Type B pancreatic cell (in vitro differentiated cells): ENCODE data around the gene GRK6. TPM values are rescaled to one million over a fixed set of nuclear protein-coding genes. Genes with fewer than 3 reads are reported as not detected.
"Not testable (repeated sequence)": the region's sequence is repeated elsewhere in the genome, so short reads cannot be mapped to it uniquely, and the experiment has no call there.

Experiments
- DNase-seq: peaks from one replicate; pipeline ENCODE4 v3.0.0; 2021; ENCODE audit warnings: mixed read lengths; ENCODE audit not compliant: unreplicated experiment; ENCODE audit errors: extremely low spot score
- H3K27ac Mint-ChIP-seq: 2 replicates; pipeline ENCODE4 v1.8.0; 2021; ENCODE audit warnings: mild to moderate bottlenecking, mixed read lengths
- H3K27me3 Mint-ChIP-seq: 2 replicates; pipeline ENCODE4 v1.8.0; 2021; ENCODE audit warnings: mixed read lengths
- H3K36me3 Mint-ChIP-seq: 2 replicates; pipeline ENCODE4 v1.8.0; 2021; ENCODE audit warnings: mixed read lengths
- H3K4me1 Mint-ChIP-seq: one replicate; pipeline ENCODE4 v1.8.0; 2021; ENCODE audit warnings: mixed read lengths; ENCODE audit not compliant: unreplicated experiment
- H3K4me3 Mint-ChIP-seq: 2 replicates; pipeline ENCODE4 v1.8.0; 2021; ENCODE audit warnings: mild to moderate bottlenecking, mixed read lengths
- H3K9me3 Mint-ChIP-seq: 2 replicates; pipeline ENCODE4 v1.8.0; 2021; ENCODE audit warnings: mixed read lengths
- total RNA-seq: library from RNA; stranded (reverse); gene quantifications from 2 replicates; pipeline ENCODE4 v1.2.1, GENCODE V29; 2021; ENCODE audit warnings: low replicate concordance
- TF ChIP-seq, protein P1 (sequence below): fragments of 200-600 bp; sonication (generic); conservative IDR thresholded peaks from 2 replicates; pipeline ENCODE4 v1.5.0; 2021; ENCODE audit warnings: antibody characterized with exemption, mild to moderate bottlenecking

The GRK6 gene
- total RNA-seq, 1 donor from 2014 or later, result 47.3 TPM

DNA sequence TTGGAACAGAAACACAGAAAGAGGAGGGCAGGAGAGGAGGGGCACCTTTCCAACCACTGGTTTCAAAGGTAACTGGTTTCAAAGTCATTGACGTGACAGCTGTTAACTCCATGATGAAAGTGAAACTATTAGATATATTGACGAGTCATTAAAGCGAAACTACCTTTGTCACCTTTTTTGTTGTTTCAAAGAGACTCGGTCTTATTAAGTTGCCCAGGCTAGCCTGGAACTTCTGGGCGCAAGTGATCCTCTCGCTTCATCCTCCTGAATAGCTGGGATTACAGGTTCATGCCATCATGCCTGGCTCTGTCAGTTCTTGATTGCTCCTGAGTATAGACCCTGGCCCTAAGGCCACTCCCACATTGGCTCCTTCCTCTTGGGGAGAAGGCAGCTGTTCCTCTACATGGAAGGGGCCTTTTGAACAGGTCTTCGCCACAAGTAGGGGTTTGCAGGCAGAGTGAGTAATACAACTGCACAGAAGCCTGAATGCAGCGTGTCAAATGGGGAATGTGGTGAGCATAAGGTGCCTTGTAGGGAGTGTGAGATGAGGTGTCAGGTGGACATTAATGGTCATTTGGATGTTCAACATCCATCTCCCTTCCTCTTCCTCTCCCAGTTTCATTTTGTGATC lies 13.8 kb upstream of the GRK6 start:
- H3K36me3 Mint-ChIP-seq, result no peaks in the 10 kb centered on the region
- no peak overlapping the region for H3K27ac Mint-ChIP-seq
- no peak overlapping the region for H3K4me3 Mint-ChIP-seq
- DNase-seq, result no peak
- no peaks in the 10 kb centered on the region for H3K9me3 Mint-ChIP-seq
- H3K27me3 Mint-ChIP-seq, result peaks cover 32% of the 10 kb centered on the region
- H3K4me1 Mint-ChIP-seq, result no peaks in the 10 kb centered on the region
- TF ChIP-seq, protein P1, sequence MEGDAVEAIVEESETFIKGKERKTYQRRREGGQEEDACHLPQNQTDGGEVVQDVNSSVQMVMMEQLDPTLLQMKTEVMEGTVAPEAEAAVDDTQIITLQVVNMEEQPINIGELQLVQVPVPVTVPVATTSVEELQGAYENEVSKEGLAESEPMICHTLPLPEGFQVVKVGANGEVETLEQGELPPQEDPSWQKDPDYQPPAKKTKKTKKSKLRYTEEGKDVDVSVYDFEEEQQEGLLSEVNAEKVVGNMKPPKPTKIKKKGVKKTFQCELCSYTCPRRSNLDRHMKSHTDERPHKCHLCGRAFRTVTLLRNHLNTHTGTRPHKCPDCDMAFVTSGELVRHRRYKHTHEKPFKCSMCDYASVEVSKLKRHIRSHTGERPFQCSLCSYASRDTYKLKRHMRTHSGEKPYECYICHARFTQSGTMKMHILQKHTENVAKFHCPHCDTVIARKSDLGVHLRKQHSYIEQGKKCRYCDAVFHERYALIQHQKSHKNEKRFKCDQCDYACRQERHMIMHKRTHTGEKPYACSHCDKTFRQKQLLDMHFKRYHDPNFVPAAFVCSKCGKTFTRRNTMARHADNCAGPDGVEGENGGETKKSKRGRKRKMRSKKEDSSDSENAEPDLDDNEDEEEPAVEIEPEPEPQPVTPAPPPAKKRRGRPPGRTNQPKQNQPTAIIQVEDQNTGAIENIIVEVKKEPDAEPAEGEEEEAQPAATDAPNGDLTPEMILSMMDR, result no peak

DNA sequence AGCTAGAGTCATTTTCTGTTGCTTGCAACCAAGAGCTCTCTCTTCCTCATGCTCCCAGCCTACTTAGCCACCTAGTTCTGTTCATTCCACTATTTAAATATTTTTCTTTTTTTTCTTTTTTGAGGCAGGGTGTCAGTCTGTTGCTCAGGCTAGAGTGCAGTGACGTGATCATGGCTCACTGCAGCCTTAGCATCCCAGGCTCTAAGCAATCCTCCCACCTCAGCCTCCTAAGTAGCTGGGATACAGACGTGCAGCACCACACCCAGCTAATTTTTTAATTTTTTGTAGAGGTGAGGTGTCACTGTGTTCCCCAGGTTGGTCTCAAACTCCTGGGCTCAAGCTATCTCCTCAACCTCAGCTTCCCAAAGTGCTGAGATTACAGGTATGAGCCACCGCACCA lies 12.0 kb upstream of the GRK6 start:
- Mint-ChIP-seq H3K36me3 (no peaks in the 10 kb centered on the region), H3K4me3 (no peak overlapping the region), H3K4me1 (no peaks in the 10 kb centered on the region), H3K27me3 (peaks cover 22% of the 10 kb centered on the region), H3K9me3 (no peaks in the 10 kb centered on the region), H3K27ac (no peak overlapping the region)
- no peak for DNase-seq
- TF ChIP-seq, protein P1, result no peak

DNA sequence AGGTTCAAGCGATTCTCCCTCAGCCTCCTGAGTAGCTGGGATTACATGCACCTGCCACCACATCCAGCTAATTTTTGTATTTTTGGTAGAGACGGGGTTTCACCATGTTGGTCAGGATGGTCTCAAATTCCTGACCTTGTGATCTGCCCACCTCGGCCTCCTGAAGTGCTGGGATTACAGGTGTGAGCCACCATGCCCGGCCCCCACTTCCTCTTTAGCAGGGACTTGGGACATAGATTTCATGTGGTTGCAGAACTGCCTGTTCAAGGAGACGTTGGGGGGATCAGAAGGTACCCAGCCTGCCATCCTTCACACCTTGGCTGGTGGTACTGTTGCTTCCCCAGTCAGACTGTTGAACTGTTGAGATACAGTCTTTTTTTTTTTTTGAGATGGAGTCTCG lies 9.4 kb upstream of the GRK6 start:
- DNase-seq, H3K27ac Mint-ChIP-seq, H3K4me1 Mint-ChIP-seq, H3K4me3 Mint-ChIP-seq, H3K36me3 Mint-ChIP-seq, H3K9me3 Mint-ChIP-seq: not testable (repeated sequence)
- H3K27me3 Mint-ChIP-seq, result peaks cover 18% of the 10 kb centered on the region

DNA sequence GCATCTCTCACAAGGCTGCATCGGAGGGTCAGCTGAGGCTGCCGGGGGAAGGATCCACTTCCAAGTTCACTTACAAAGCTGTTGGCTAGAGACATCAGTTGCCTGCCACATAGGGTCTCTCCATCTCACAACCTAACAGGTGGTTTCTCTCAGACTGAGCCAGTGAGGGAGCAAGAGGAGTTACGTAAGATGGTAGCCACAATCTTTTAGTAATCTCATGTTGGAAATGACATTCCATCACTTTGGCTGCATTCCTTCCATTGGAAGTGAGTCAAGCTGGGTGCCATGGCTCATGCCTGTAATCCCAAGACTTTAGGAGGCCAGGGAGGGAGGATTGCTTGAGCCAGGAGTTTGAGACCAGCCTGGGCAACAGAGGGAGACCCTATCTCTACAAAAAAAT lies 7.4 kb upstream of the GRK6 start:
- peaks cover 5% of the 10 kb centered on the region for H3K27me3 Mint-ChIP-seq
- H3K36me3 Mint-ChIP-seq, result no peaks in the 10 kb centered on the region
- H3K9me3 Mint-ChIP-seq, result no peaks in the 10 kb centered on the region
- H3K4me1 Mint-ChIP-seq, result no peaks in the 10 kb centered on the region
- DNase-seq, result no peak
- TF ChIP-seq, protein P1, result no peak
- H3K4me3 Mint-ChIP-seq, result no peak overlapping the region
- H3K27ac Mint-ChIP-seq, result no peak overlapping the region

DNA sequence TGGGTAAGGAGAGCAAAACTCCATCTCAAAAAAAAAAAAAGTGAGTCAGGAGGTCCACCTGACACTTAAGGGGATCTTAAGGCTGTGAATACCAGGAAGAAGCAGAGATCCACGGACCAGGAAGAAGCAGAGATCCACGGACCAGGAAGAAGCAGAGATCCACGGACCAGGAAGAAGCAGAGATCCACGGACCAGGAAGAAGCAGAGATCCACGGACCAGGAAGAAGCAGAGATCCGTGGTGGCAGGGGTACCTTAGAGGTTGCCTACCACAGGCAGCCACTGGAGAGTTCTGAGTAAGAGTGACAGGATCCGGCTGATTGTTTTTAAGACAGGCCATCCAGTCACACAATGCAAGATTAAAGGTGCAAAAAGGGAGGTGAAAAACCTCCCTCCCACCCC lies 6.0 kb upstream of the GRK6 start:
- not testable (repeated sequence) for H3K36me3 Mint-ChIP-seq, H3K4me3 Mint-ChIP-seq

DNA sequence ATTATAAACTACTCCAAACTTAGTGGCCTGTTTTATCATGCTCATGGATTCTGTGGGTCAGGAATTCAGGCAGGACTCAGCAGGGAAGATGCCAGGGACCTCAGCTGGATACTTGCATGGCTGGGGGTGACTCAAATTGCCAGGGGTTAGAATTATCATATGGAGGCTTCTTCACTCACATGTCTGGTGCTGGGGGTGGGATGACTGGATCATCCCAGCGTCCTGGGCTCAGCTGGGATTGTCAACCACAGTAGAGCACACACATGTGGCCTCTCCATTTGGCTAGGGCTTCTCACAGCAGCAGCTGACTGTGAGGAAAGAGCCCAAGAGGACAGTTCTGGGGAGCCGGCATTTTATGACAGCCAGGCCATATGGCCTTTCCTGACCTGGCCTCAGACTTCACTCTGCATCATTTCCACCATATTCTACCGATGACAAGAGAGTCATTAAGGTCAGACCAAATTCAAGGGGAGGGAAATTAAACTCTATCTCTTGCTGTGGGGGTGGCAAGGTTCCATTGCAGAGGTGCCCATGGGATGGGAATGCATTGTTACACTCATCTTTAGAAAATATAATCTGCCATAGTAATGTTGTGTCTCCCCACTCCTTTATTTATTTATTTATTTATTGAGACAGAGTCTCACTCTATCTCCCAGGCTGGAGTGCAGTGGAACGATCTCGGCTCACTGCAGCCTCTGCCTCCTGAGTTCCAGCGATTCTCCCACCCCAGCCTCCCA lies 5.2 kb upstream of the GRK6 start:
- H3K9me3 Mint-ChIP-seq, result no peaks in the 10 kb centered on the region
- TF ChIP-seq, protein P1, result no peak
- H3K4me3 Mint-ChIP-seq, result no peak overlapping the region
- no peaks in the 10 kb centered on the region for H3K36me3 Mint-ChIP-seq
- H3K27ac Mint-ChIP-seq, result no peak overlapping the region
- no peak for DNase-seq
- peaks cover 6% of the 10 kb centered on the region for H3K4me1 Mint-ChIP-seq
- no peaks in the 10 kb centered on the region for H3K27me3 Mint-ChIP-seq

More for the DNA sequence above, 6.0 kb upstream of the GRK6 start:
- H3K9me3 Mint-ChIP-seq, H3K27ac Mint-ChIP-seq, H3K4me1 Mint-ChIP-seq, DNase-seq, H3K27me3 Mint-ChIP-seq: not testable (repeated sequence)
